ENCODE measurements around the gene PICK1.

PICK1 gene

DNA sequence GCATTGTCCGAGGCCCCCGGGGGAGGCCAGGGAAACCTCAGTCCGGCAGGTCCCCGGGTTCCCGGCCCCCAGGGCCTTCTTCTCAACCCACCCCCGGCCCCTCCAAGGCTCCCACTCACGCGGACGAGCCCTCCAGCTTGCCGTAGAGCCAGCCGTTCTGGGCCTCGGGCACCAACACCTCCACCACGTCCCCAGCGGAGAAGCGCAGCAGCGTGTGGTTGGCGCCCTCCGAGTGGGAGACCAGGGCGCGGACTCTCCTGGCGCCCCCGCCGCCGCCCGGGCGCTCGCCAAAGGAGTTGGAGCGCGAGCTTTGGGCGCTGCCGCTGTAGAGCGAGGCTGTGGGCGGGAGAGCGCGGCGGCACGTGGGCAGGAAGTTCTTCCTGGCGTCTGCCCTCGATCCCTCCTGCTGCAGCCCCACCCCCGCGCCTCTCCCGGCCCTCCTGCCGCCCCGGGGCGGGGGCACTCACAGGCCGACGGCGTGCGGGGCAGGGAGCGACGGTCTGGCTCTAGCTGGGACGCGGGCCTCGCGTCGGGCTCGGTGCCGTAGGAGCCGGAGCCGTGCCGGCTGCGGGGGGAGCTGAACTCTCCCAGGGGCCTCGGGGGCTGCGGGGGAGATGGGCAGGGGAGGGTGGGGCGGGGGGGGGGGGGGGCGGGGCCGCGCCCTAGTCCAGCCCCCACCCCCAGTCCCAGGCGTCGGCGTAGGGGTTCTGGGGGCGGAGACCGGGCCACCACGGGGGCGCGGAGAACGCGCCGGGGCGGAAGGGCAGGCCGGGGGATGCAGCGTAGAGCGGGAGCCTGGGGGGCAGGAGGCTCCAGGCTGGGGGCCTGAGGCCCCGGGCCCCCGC lies 31.6 kb downstream of the PICK1 start:
- no peak for DNase-seq (ENCODE audit: low spot score)

DNA sequence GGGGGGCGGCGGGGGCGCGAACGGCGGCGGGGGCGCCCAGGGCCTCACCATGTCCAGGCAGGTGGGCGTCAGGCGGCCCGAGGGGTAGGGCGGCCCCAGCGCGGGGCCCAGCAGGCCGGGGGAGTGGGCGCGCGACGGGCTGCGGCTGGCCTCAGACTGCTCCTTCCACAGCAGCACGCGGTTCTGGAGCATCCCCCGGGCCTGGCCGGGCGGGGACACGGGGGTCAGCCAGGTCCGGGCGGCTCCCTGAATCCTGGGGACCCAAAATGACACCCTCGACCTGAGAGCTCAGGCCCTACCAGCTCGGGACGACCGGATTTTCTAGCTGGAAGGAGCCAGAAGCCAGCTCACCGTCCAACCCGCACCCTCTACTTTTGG lies 32.3 kb downstream of the PICK1 start:
- no peak for DNase-seq (ENCODE audit: low spot score)

DNA sequence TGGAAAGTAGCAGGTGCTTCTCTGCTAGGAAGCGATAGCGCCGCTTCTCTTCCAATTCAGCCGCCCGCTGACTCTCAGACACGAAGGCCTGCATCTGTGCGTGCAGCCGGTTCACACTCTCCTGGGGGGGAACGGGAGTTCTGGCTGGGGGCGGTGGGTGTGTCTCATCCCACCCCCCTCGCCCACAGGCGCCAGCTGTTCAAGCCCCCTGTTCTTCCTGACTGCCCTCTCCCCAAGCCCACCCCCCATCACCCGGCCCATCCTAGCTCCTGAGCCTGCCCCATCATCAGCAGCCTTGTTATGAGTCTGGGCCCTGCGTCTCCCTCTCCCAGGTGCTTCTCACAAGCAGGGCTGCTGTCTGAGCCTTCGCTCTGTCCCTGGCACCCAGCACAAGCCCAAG lies 39.9 kb downstream of the PICK1 start:
- no peak for DNase-seq (ENCODE audit: low spot score)

DNA sequence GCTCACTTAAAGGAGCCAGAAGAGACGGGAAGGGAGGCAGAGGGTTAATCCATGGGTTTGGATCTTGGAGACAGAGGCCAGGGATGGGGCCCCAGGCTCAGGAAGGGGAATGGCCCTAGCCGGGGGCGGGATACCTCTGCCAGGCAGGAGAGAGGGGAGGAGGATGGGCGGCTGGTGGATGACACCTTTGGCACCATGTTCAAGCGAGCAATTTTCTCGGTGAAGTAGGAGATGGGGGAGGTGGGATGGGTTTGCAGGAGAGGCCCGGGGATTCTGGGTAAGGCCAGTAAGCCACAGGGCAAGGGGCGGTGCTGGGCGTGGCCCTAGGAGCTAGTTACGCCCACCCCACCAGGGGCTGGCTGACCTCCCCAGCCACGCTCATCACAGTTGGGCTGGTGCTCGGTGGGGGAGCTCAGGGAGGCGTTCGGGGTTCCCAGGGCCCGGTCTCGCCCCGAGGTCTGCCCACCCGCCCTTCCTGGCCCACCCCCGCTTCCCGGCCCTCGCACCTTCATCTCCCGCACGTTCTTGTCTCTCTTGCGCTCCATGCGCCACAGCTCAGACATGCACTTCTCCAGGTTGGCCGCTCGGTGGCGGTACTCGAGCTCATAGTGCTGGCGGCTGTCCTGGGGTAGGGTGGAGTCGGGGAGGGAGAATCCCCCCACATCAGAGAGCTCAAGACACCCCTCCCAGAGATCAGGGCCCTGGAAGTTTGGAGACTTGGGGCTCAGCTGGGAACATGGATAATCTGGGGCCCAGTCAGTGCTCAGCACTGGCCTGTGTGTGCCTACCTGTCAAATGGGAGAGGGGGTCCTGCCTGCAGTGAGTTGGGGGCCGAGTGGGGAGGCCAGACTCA lies 40.6 kb downstream of the PICK1 start:
- DNase-seq (ENCODE audit: low spot score) = no peak

DNA sequence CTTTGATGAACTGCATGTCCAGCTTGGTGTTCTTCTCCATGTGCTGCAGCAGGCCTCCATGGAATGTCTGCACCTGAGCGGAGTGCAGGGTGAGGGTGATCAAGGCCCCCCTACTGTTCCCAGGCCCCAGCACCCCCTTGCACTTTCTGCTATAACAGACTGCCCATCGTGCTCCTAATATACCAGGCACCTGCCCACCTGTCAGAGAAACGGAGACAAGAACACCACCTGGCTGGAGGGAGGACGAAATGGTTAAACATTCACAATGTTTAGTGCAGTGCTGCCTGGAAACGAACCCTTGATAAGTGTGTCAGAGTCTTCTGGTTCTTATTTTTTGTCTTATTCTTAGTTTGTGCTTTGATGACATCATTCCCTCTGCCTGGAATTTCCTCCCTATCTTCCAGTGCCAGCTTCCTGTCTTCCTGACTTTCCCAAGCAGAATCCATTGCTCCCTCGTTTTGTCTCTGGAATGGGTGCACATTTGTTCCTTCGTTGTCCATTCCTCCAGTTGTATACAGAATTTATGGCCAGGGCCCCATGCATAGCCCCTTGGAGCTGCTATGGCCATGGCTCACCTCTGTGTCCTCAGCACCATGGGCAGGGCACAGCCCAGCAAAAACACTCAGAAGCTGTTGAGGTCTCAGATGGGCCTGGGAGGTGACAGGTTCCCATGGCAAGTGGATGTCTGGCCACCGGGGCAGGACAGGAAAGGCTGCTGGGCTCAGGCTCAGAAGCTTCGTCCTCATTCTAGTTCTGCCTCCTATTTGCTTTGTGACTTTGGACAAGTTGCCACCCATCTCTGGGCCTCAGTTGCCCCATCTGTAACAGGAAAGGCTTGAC lies 41.4 kb downstream of the PICK1 start:
- DNase-seq (ENCODE audit: low spot score) = peak; percentile 87

DNA sequence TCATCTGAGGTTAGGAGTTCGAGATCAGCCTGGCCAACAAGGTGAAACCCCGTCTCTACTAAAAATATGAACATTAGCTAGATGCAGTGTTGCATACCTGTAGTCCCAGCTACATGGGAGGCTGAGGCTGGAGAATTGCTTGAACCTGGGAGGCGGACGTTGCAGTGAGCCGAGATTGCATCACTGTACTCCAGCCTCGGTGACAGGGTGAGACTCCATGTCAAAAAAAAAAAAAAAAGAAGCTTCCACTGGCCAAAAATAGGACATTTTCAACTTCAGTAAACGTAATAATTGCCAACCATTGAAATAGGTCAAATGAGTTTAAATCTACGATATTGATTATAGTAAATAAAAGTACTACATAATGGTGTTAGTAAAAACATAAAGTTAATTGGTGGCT lies 46.4 kb downstream of the PICK1 start:
- DNase-seq (ENCODE audit: low spot score) = no peak

DNA sequence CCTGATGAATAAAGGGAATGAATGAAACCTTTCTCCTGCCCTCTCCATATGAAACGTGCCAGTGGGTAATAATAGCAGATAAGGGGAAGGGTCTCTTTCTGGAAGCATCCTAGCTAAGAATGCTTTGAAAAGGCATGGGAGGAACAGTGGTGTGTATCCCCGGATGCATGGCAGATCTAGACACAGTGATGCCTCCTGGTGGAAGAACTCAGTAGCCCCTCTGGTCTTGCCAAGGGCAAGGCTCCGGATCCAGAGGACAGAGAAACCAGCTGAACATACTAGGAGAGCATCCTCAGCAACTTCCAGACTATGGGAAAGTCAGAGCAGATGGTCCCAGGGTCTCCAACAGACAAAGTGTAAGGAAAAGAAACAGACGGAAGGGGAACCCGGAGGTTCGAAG lies 46.9 kb downstream of the PICK1 start:
- DNase-seq (ENCODE audit: low spot score) = peak; percentile 67

DNA sequence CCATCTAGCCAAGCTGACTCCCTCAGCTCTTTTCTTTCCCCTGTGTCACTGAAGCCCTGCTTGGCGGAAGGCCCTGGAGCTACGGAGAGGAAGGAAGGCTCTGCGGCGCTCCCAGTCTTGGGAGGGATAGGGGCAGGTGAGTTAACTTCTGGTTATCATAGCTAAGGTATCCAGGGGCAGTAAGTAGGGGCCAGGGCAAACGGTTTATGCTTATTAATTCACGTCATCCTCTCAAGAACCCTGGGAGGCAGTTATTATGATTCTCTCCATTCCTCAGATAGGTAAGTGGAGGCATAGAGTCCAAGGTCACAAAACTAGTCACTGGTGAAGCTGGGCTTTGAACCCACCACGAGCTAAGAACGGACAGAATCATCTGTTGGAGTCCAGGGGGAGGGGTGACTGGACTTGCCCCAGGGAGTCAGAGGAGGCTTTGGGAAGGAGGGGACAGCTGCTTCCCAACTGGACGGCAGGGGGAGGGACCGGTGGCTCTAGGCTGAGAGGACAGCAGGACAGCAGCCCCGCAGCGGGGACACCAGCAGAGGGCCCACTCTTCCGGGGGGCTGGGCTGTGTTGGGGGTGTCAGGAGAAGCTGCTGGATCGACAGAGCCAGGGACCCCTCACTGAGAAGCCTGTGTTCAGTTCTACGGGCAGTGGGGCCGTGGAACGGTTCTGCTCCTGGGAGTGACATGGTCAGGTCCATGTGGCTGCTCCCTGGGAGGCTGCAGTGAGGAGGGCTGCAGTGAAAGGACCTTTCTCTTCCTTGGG lies 49.8 kb downstream of the PICK1 start:
- no peak for DNase-seq (ENCODE audit: low spot score)

DNA sequence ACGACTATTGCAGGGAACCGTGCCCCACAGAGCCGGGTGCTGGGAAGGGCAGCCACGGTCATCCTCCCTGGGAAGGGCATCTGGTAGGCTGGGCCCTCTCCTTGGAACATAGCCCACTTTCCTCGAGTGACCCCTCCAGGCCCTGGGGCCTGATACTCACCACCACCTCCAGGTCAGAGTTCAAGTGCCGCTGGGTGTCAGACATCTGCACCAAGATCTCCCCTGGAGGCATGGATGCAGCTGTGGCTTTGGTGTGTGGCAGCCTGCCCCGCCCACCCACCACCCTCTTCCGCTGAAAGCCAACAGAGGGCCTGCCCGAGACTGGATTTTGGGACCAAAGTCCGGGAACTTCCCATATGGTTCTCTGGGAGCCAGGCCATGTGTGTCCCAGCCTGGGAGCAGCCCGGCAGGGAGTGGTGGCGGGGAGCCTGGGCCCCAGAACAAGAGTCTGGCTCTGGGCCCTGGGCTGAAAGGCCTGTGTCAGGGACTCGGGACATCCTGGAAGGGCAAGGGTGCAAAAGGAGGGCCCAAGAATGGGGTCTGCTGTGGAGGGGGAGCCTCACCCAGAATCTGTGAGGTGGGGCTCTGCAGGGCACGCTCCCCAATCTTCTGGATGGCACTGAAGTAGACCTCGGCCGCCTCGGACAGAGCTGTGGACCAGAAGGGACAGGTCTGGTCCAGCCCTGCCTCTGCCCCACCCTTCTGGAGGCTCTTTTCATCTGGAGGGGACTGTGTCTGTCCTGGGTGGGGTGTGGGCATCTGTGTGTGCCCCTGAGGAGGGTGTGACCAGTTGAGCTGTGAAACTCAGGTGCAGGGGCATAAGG lies 50.7 kb downstream of the PICK1 start:
- DNase-seq (ENCODE audit: low spot score) = no peak

DNA sequence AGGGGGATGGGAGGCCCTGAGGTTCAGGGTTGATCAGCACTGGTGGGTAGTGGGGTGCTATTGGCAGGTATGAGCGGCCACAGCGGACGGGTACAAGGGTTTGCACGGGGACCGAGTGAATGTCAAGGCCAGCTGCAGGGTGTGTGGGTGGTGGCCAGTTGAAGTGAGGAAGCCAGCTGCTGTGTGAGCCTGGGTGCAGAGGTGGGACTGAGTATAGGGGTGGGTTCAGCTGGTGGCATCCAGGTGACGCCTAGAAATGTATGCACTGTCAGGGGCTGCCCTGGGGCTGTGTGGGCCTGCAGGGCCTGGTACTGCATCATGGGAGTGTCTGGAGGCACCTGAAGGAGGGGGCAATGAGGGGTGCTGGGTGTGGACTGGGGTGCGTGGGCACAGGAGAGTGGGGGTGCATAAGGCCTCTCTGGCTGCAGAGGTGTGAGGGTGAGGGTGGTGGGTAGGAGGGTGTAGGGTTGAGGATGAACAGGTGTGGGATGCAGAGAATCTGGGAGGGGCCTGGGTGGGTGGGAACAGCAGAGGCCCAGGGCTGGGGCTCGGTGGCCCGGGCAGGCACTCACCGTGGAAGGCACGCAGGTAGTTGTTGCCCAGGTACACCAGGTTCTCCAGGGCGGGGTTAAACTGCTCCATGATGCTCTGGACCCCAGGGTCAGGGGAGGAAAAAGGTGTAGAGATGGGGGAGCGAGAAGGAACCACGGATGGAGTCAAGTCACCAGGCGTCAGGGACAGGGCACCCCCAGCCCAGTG lies 51.5 kb downstream of the PICK1 start:
- DNase-seq (ENCODE audit: low spot score) = no peak

DNA sequence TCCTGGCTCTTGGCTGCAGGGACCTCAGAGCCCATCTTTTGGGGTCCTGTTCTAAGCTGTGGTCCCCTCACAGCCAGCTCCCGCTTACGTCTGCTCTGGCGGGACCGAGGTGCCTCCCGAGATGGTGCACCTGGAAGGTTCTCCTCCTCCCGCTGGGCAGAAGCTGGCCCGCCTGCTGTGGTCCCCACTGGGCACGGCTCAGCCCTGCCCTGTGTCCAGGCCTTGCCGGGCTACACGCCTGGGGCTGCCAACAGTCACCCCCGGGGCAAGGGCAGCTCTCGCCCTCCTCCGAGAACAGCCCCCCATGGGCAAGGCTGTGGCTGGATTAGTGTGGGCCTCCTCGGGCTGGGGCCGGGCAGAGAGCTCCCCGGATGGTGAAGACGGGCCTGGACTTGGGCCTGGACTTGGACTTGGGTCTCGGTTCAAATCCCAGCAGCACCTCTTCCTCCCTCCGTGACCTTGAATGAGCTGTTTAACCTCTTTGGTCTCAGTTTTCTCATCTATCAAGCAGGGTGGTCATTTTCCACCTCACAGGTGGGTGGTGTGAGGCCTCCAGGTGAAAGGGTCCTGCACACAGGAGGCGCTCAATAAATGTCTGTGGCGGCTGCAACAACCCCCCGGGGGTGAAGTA lies 52.3 kb downstream of the PICK1 start:
- DNase-seq (ENCODE audit: low spot score) = no peak

DNA sequence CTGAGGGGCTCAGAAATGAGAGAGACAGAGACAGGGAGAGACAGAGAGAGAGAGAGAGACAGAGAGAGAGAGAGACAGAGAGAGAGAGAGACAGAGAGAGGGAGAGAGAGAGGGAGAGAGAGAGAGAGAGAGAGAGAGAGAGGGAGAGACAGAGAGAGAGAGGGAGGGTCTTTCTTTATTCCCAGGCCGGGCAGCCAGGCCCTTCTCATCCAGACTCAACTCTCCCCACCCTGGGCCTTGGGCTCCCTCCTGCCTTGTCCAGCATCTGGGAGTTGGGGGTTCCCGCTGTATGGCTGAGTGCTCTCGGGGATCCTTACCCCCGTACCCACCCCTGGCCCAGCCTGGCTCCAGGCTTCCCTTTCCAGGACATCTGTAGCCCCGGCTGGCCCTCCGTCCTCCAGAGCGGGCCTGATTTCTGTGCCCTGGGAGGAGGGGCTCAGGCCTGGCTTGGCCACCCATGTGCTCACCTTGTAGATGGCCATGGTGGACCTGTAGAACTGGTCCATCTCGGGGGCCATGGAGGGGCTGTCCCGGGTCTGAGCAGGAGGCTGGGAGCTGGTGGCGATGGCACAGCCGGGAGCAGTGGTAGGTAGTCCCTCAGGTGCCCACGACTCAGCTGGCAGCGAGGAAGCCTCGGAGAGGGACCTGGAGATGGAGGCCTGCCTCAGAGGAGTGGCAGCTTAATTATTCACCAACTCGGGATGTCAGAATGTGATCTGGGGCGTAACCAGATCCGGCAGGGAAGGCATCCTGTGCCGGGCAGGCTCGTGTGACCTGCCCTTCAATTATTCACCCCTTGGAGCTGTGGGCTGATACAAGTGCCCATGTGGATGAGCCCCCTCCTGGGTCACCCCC lies 53.0 kb downstream of the PICK1 start, which contains the start of gene BAIAP2L2:
BAIAP2L2 (minus strand) TSS at position 677 of the 855 bp plus-strand sequence; CDS start at position 518, 159 bp downstream.
- no peak for DNase-seq (ENCODE audit: low spot score)

DNA sequence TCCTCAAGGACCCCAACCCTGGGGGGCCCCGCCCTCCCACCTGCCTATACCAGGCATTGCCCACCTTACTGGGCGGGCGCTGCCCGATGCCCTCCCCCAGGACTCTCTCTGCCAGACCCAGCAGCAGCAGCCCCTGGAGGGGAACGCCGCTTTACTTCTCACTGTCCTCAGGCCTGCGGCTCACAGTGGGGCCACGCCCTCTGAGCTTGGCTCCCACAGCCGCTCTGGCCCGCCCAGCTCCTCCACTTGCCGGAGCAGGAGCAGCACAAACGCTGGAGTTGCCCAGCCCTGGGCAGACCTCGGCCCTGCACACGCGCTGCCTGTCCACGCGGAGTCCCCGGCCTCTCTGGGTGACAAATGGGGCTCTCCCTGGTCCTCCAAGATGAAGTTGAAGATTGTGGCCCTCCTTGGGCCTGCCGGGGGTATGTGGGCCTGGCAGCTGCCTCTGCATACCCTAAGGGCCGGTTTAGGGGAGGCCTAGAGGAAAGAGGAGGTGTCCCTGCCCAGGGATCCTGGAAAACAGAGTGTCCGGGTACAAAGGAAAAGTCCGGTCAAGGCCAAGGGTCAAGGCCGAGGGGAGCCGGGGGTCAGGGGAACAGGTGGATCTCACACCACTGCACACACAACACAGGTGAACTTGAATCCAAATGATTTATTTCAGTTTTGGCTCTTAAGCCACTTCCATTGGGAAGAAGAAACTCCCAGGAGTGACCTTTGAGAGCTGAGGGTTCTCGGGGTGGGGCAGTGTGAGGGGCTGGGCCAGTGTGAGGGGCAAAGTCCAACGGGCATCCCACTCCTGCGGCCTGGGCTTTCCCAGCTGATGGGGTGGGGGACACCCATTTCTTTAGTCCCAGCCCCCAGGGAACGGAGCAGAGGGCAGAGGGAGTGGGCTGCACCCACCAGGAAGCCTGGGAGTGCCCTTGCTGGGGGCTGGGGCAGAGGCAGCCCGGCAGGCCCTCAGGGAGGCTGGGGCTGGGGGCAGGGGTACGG lies 54.0 kb downstream of the PICK1 start:
- DNase-seq (ENCODE audit: low spot score) = no peak

DNA sequence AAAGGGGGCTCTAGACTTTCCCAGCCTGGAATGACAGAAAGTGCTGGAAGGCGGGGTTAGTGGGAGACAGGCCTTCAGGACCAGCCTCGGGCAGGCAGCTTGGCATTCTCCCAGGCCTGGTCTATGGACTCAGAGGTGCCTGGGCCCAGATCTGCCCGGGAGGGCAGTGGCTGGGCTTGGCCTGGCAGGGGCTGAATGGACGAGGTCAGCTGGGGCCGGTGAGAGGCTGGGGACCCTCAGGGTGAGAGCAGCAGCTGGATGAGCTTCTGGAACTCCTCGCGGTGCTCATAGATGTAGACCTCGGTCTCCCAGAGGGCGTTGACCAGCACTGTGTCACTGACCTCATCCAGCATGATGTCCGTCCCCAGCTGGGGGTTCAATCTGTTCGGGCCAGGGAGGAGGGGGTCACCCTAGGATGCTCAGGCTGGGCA lies 54.7 kb downstream of the PICK1 start:
- no peak for DNase-seq (ENCODE audit: low spot score)

DNA sequence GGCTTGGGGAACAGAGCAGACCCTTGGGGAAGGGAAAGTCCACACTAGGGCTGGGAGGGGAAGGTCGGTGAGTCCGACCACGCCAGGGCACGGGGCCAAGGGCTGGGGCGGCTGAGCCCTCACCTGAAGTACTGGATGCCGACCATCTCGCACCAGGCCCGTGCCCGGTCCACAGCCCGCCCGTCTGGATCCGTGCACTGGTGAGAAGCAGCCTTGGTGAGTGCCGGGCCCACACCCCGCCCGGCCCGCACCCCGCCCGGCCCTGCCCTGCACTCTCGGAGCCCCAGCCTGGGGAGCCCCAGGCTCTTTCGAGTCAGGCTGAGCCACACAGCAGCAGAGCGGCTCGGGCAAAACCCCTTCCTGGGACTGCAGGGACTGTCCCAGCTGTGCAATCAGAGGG lies 55.2 kb downstream of the PICK1 start:
- DNase-seq (ENCODE audit: low spot score) = no peak

DNA sequence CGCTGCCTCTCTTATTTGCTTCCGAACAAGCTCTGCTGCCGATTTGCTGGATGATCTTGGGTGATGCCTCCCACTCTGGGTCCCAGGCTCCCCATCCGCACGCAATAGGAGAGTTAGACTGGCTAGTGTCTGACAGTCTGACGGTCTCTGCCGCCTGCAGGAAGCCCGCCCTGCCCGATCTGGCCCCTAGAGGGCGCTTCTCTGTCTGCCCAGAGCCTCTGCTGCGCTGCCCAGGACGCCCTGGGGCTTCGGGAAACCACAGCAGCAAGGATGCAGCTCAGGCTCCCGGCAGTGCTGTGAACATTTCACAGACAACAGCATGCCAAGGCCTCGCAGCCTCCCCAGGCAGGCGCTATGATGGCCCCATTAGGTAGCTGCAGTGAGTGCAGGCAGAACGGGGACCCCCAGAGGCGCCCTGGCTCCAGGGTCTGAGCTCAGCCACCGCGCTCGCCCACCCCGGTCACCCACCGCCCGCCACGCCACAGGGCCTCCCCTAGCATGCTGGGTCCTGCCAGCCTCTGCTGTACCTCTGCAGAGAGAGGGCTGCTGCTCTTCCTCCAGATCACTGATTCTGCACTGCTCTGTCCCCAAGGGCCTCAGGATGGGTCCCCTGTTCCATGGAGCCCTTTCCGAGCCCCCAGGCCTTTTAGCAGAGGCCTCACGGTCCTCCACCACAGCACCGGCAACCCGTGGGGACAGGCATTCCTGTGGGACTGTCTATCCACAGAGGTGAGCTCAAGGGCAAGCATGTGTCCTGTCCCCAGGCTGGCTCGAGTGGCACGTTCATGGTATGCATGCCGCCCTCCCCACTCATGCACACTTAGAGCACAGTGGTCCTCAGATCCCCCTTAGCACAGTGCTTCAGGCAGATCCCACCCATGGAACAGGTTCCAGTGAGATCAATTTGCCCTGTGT lies 57.5 kb downstream of the PICK1 start:
- DNase-seq (ENCODE audit: low spot score) = peak; percentile 96

Data from hepatic stellate cell (primary cell).